Activated B cell treated with CpG ODN at 0.5 μM for 24 hours (primary cell): Measurements from ENCODE around the gene ZC3H15. TPM values are rescaled to one million over a fixed set of nuclear protein-coding genes. Genes with fewer than 3 reads are reported as not detected.

ENCODE experiments used
- ATAC-seq: fragments of 200-7000 bp; cut with Tn5 transposase; one replicate; pipeline ENCODE4 v1.10.0; 2021; ENCODE audit warnings: low read depth, mild to moderate bottlenecking, moderate library complexity
- CTCF ChIA-PET: fragments of 350-600 bp; sonication (Branson Sonifier 250); formaldehyde crosslinking; loops from one replicate; lab custom pipeline; 2021; ENCODE audit warnings: antibody characterized with exemption; lab: Charles Lee
- POLR2A ChIA-PET: fragments of 350-600 bp; sonication (Branson Sonifier 250); formaldehyde crosslinking; loops from one replicate; lab custom pipeline; 2021; ENCODE audit warnings: antibody characterized with exemption; lab: Charles Lee
- DNase-seq: peaks from one replicate; pipeline ENCODE4 v3.0.0; 2022
- H3K27ac Mint-ChIP-seq: one replicate; pipeline ENCODE4 v1.8.0; 2020; ENCODE audit warnings: mixed read lengths
- H3K27me3 Mint-ChIP-seq: one replicate; pipeline ENCODE4 v1.8.0; 2021; ENCODE audit warnings: mixed read lengths
- H3K36me3 Mint-ChIP-seq: one replicate; pipeline ENCODE4 v1.8.0; 2021; ENCODE audit warnings: low read depth, mixed read lengths
- H3K4me1 Mint-ChIP-seq: one replicate; pipeline ENCODE4 v1.8.0; 2021; ENCODE audit warnings: mixed read lengths
- H3K4me3 Mint-ChIP-seq: one replicate; pipeline ENCODE4 v1.8.0; 2020; ENCODE audit warnings: mild to moderate bottlenecking, mixed read lengths
- H3K9me3 Mint-ChIP-seq: one replicate; pipeline ENCODE4 v1.8.0; 2020; ENCODE audit warnings: mixed read lengths
- intact Hi-C: fragments of 100-400 bp; cut with micrococcal nuclease; formaldehyde crosslinking; loops from one replicate; pipeline ENCODE4 v1.15.1; 2024
- total RNA-seq: library from RNA; stranded (reverse); gene quantifications from 2 replicates; pipeline ENCODE4 v1.2.3, GENCODE V29; 2022
- TF ChIP-seq, protein P1 (sequence below): fragments of 200-600 bp; IDR thresholded peaks from one replicate; pipeline ENCODE4 v1.8.0; 2022; ENCODE audit warnings: antibody characterized with exemption, mild to moderate bottlenecking

Gene ZC3H15
- total RNA-seq, 1 donor from 2014 or later: 66.4 TPM

DNA sequence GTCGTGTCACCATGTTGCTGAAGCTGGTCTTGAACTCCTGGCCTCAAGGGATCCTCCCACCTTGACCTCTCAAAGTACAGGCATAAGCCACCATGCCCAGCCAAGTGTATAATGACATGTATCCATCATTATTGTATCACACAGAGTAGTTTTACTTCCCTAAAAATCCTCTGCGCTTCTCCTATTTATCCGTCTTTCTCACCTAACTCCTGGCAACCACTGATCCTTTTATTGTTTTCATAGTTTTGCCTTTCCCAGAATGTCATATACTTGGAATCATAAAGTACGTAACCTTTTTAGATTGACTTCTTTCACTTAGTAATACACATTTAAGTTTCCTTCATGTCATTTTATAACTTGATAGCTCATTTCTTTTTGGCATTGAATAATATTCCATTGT lies 51.0 kb downstream of the ZC3H15 start:
- Mint-ChIP-seq H3K9me3 (no peaks in the 10 kb centered on the region), H3K27ac (no peak overlapping the region), H3K27me3 (peaks cover 7% of the 10 kb centered on the region), H3K4me3 (no peak overlapping the region), H3K4me1 (no peaks in the 10 kb centered on the region), H3K36me3 (no peaks in the 10 kb centered on the region)
- POLR2A ChIA-PET: no interaction called here
- TF ChIP-seq, protein P1, sequence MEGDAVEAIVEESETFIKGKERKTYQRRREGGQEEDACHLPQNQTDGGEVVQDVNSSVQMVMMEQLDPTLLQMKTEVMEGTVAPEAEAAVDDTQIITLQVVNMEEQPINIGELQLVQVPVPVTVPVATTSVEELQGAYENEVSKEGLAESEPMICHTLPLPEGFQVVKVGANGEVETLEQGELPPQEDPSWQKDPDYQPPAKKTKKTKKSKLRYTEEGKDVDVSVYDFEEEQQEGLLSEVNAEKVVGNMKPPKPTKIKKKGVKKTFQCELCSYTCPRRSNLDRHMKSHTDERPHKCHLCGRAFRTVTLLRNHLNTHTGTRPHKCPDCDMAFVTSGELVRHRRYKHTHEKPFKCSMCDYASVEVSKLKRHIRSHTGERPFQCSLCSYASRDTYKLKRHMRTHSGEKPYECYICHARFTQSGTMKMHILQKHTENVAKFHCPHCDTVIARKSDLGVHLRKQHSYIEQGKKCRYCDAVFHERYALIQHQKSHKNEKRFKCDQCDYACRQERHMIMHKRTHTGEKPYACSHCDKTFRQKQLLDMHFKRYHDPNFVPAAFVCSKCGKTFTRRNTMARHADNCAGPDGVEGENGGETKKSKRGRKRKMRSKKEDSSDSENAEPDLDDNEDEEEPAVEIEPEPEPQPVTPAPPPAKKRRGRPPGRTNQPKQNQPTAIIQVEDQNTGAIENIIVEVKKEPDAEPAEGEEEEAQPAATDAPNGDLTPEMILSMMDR: no peak
- ATAC-seq (no peak), DNase-seq (no peak)
- CTCF ChIA-PET: no interaction called here
- intact Hi-C loops: no loop called here

DNA sequence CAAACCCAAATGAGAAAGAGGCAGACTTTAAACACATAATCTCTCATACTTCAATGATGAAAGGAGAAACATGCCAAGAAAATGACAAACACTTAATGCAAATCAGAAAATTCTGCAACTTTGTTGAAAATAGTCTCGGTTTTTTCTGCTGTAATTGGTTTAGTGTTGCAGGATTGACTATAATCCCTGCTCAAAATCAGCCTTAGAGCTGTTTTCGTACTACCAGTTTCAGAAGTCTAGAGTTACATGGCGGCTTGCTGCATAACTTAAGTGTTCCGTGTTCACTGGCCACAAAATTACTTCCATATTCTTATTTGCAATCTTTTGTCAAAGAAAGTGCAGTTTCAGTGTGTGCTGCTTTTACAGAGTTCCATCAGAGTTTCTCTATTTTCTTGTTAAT lies 54.9 kb downstream of the ZC3H15 start:
- intact Hi-C loops: no loop called here
- Mint-ChIP-seq H3K9me3 (no peaks in the 10 kb centered on the region), H3K36me3 (no peaks in the 10 kb centered on the region), H3K27ac (no peak overlapping the region), H3K4me3 (no peak overlapping the region), H3K27me3 (peaks cover 7% of the 10 kb centered on the region), H3K4me1 (no peaks in the 10 kb centered on the region)
- ChIA-PET POLR2A (no interaction called here), CTCF (no interaction called here)
- TF ChIP-seq, protein P1: no peak
- DNase-seq (no peak), ATAC-seq (no peak)

DNA sequence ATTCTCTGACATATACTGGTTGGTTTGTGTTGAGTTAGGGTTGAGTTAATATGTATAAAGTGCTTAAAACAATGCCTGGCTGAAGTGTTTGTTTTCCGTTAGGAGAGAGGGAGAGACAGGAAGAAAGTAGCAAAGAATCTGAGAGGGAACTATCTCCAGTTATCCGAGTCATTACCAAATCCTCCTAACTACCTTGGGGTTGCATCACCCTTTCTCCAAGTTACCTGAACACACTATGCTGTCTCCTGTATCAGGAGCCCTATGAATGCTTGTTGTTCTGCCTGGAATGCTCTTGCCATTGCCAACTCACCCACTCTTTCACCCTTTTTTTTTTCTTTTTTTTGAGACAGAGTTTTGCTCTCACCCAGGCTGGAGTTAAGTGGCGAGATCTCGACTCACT lies 55.9 kb downstream of the ZC3H15 start:
- POLR2A ChIA-PET: no interaction called here
- Mint-ChIP-seq H3K4me1 (no peaks in the 10 kb centered on the region), H3K27ac (no peak overlapping the region), H3K4me3 (no peak overlapping the region), H3K27me3 (peaks cover 4% of the 10 kb centered on the region), H3K36me3 (no peaks in the 10 kb centered on the region), H3K9me3 (no peaks in the 10 kb centered on the region)
- intact Hi-C loops: no loop called here
- CTCF ChIA-PET: no interaction called here
- DNase-seq (no peak), ATAC-seq (no peak)
- TF ChIP-seq, protein P1: no peak

DNA sequence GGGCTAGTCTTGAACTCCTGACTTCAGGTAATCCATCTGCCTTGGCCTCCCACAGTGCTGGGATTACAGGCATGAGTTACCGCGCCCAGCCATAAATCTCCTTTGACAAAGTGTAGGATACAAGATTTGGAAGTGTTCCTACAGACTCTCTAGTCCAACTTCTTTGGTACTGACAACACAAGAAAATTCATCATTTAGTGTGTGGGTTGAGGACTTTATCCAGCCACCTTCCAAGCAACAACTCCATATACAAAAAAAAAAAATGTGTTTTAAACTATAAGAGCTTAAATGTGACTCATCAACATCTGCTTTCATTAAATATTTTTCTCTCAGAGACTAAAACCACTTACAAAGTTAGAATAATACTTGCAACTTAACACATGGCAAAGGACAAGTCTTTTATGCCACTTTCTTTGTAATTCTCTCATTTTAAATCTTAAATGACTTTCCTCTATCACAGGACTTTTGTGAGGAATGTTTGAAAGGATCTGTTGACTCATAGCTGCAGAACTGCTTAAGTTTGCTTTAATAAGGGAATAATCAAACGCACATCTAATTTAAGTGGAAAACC lies 57.6 kb downstream of the ZC3H15 start:
- no peaks in the 10 kb centered on the region for H3K4me1 Mint-ChIP-seq
- H3K36me3 Mint-ChIP-seq: no peaks in the 10 kb centered on the region
- ChIA-PET POLR2A (no interaction called here), CTCF (no interaction called here)
- DNase-seq: no peak
- H3K27me3 Mint-ChIP-seq: peaks cover 4% of the 10 kb centered on the region
- intact Hi-C loops: no loop called here
- no peaks in the 10 kb centered on the region for H3K9me3 Mint-ChIP-seq
- TF ChIP-seq, protein P1: no peak
- no peak overlapping the region for H3K4me3 Mint-ChIP-seq
- H3K27ac Mint-ChIP-seq: no peak overlapping the region
- ATAC-seq: no peak

DNA sequence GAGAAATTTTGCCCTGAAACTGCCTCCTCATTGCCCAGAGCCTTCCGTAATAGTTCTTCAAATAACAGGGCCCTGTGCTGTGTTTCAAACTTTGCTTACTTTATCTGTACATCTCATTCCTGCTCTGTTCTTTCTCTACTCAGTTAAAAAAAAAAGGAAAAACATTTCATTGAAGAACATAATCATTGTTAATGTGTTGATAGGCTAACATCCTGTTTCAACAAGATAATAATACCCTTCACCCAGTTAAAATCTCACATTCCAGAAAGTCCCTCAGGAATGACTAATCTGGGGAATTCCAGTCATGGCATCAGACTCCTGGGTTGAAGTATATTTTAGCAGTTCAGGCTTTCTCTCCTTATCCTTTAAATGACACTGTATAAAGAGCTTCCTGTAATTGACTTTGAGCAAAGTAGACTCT lies 58.2 kb downstream of the ZC3H15 start:
- CTCF ChIA-PET: no interaction called here
- Mint-ChIP-seq H3K9me3 (no peaks in the 10 kb centered on the region), H3K4me1 (no peaks in the 10 kb centered on the region), H3K27ac (no peak overlapping the region), H3K36me3 (no peaks in the 10 kb centered on the region), H3K4me3 (no peak overlapping the region), H3K27me3 (peaks cover 4% of the 10 kb centered on the region)
- POLR2A ChIA-PET: no interaction called here
- TF ChIP-seq, protein P1: no peak
- DNase-seq (no peak), ATAC-seq (no peak)
- intact Hi-C loops: no loop called here
